SK-N-SH (cell line): Measurements from ENCODE around the gene TBC1D5. TPM values are rescaled to one million over a fixed set of nuclear protein-coding genes. Genes with fewer than 3 reads are reported as not detected.

Source experiments
- CTCF ChIA-PET: fragments of 300-600, 350-600 bp; formaldehyde crosslinking; extraction: SDS; loops from one replicate; lab custom pipeline; 2021; lab: Yijun Ruan, JAX
- POLR2A ChIA-PET: fragments of 350-600 bp; sonication (Branson Sonifier 250); formaldehyde crosslinking; extraction: SDS; loops from one replicate; lab custom pipeline; 2020; ENCODE audit warnings: antibody characterized with exemption, inconsistent platforms; lab: Yijun Ruan, JAX
- DNase-seq: peaks from one replicate; pipeline ENCODE4 v3.0.0; 2012
- H2AFZ ChIP-seq: fragments of 200-600 bp; sonication (generic); 2 replicates; pipeline ENCODE4 v1.8.1; 2016; ENCODE audit warnings: antibody characterized with exemption, mild to moderate bottlenecking, low read depth
- H3F3A ChIP-seq: fragments of 200-600 bp; sonication (generic); replicated peaks from 2 replicates; pipeline ENCODE3; 2016; ENCODE audit warnings: antibody characterized with exemption, mild to moderate bottlenecking; ENCODE audit not compliant: insufficient read depth
- H3K27ac ChIP-seq, 2 experiments: fragments of 200-500 bp in 1 of 2; fragments of 200-600 bp in 1 of 2; sonication (Bioruptor generic) in 1 of 2; sonication (generic), shearing (Covaris generic) in 1 of 2; 2 replicates each; pipeline versions ENCODE4 v1.5.1 to v1.6.1; 2014 to 2016; ENCODE audit warnings: low read depth in 2 of 2, inconsistent platforms in 1 of 2, low read length in 1 of 2, mild to moderate bottlenecking in 1 of 2, mixed read lengths in 1 of 2
- H3K27me3 ChIP-seq: fragments of 200-600 bp; sonication (generic), shearing (Covaris generic); 2 replicates; pipeline ENCODE4 v1.6.1; 2016; ENCODE audit warnings: mixed run types; ENCODE audit not compliant: insufficient read depth
- H3K36me3 ChIP-seq, 2 experiments: fragments of 200-500 bp in 1 of 2; fragments of 200-600 bp in 1 of 2; sonication (Bioruptor generic) in 1 of 2; sonication (generic) in 1 of 2; replicated peaks in 1 of 2; 2 replicates each; pipeline versions ENCODE3 to v1.5.1; 2014 to 2016; ENCODE audit warnings: low read length in 1 of 2, mild to moderate bottlenecking in 1 of 2; ENCODE audit not compliant: insufficient read depth in 2 of 2, control insufficient read depth in 1 of 2
- H3K4me1 ChIP-seq, 2 experiments: fragments of 200-500 bp in 1 of 2; fragments of 200-600 bp in 1 of 2; sonication (Bioruptor generic) in 1 of 2; sonication (generic), shearing (Covaris generic) in 1 of 2; 2 replicates each; pipeline versions ENCODE4 v1.5.1 to v1.6.1; 2014 to 2016; ENCODE audit warnings: low read depth in 1 of 2, low read length in 1 of 2, mixed run types in 1 of 2; ENCODE audit not compliant: insufficient read depth in 2 of 2, control insufficient read depth in 1 of 2
- H3K4me2 ChIP-seq: fragments of 200-600 bp; sonication (generic), shearing (Covaris generic); 2 replicates; pipeline ENCODE4 v1.6.1; 2017; ENCODE audit warnings: mixed run types
- H3K4me3 ChIP-seq, 2 experiments: fragments of 200-500 bp in 1 of 2; fragments of 200-600 bp in 1 of 2; sonication (Bioruptor generic) in 1 of 2; sonication (generic), shearing (Covaris generic) in 1 of 2; 2 replicates each; pipeline versions ENCODE4 v1.5.1 to v1.8.1; 2014 to 2016; ENCODE audit warnings: low read depth in 2 of 2, inconsistent platforms in 1 of 2, low read length in 1 of 2, mild to moderate bottlenecking in 1 of 2, mixed read lengths in 1 of 2, moderate library complexity in 1 of 2
- H3K79me2 ChIP-seq: fragments of 200-600 bp; sonication (generic); 2 replicates; pipeline ENCODE4 v1.8.1; 2017; ENCODE audit warnings: mild to moderate bottlenecking; ENCODE audit not compliant: insufficient read depth
- H3K9ac ChIP-seq: fragments of 200-600 bp; sonication (generic); 2 replicates; pipeline ENCODE4 v1.6.1; 2017; ENCODE audit warnings: mixed run types
- H3K9me2 ChIP-seq: fragments of 200-600 bp; sonication (generic); 2 replicates; pipeline ENCODE4 v1.6.1; 2017; ENCODE audit warnings: mixed run types
- H3K9me3 ChIP-seq: fragments of 200-600 bp; sonication (generic); 2 replicates; pipeline ENCODE4 v1.6.1; 2017; ENCODE audit warnings: mixed run types, mild to moderate bottlenecking, moderate library complexity
- H4K20me1 ChIP-seq: fragments of 200-600 bp; sonication (generic); 2 replicates; pipeline ENCODE4 v1.6.1; 2017; ENCODE audit warnings: mild to moderate bottlenecking, mixed run types; ENCODE audit not compliant: insufficient read depth
- CHD2 ChIP-seq: fragments of 150-350 bp; IDR thresholded peaks from 2 replicates; pipeline ENCODE4 v1.6.1; 2018; ENCODE audit warnings: low read length; ENCODE audit not compliant: partially characterized antibody
- EZH2phosphoT487 ChIP-seq: fragments of 200-600 bp; sonication (generic); IDR thresholded peaks from 2 replicates; pipeline ENCODE4 v1.6.1; 2017; ENCODE audit warnings: low read depth, mixed run types, mild to moderate bottlenecking, antibody characterized with exemption, moderate library complexity, borderline replicate concordance
- FOXJ3 ChIP-seq: sonication (generic); formaldehyde crosslinking; IDR thresholded peaks from 2 replicates; pipeline ENCODE4 v1.5.1; 2020; ENCODE audit warnings: mild to moderate bottlenecking, missing genetic modification reagents
- GABPA ChIP-seq: IDR thresholded peaks from 2 replicates; pipeline ENCODE4 v1.4.0; 2012; ENCODE audit warnings: low read depth, mild to moderate bottlenecking
- IRF3 ChIP-seq: fragments of 150-350 bp; IDR thresholded peaks from 2 replicates; pipeline ENCODE4 v1.6.1; 2016; ENCODE audit warnings: mild to moderate bottlenecking, low read depth, low read length
- JUND ChIP-seq: IDR thresholded peaks from 2 replicates; pipeline ENCODE4 v1.4.0; 2012
- MEF2A ChIP-seq: IDR thresholded peaks from 2 replicates; pipeline ENCODE4 v1.4.0; 2012; ENCODE audit warnings: low read depth, borderline replicate concordance
- MXI1 ChIP-seq: IDR thresholded peaks from 2 replicates; pipeline ENCODE4 v1.6.1; 2012; ENCODE audit warnings: mild to moderate bottlenecking, low read depth, low read length, improper control_type of control experiment
- NFIC ChIP-seq: IDR thresholded peaks from 2 replicates; pipeline ENCODE4 v1.4.0; 2012; ENCODE audit warnings: borderline replicate concordance
- PBX3 ChIP-seq: IDR thresholded peaks from 2 replicates; pipeline ENCODE4; 2012
- POLR2AphosphoS5 ChIP-seq: IDR thresholded peaks from 2 replicates; pipeline ENCODE4 v1.6.1; 2012; ENCODE audit warnings: low read depth, low read length
- RXRA ChIP-seq: IDR thresholded peaks from 2 replicates; pipeline ENCODE4 v1.4.0; 2012; ENCODE audit warnings: low read depth, mild to moderate bottlenecking, borderline replicate concordance
- SMC3 ChIP-seq: IDR thresholded peaks from 2 replicates; pipeline ENCODE4 v1.6.1; 2012; ENCODE audit warnings: low read depth, low read length, improper control_type of control experiment
- TCF12 ChIP-seq: IDR thresholded peaks from 2 replicates; pipeline ENCODE4 v1.4.0; 2012
- USF1 ChIP-seq: IDR thresholded peaks from 2 replicates; pipeline ENCODE4 v1.4.0; 2012; ENCODE audit warnings: low read depth, borderline replicate concordance
- WGBS: methylation state at CpG from one replicate; pipeline ENCODE4 v1.1.6; 2017; ENCODE audit warnings: low lambda C conversion rate; 5-methylcytosine and 5-hydroxymethylcytosine counted together
- polyA plus RNA-seq, 3 experiments: library from polyadenylated mRNA; depleted of rRNA; stranded (reverse); fragments of >200 nt; gene quantifications; 2 replicates each; pipeline ENCODE4 v1.2.3, GENCODE V29; 2012

TBC1D5 gene
- polyA plus RNA-seq, 1 of the 3 experiments (the other 2 are of a cell fraction): 19.5 TPM

- H3K9ac ChIP-seq: no peak overlapping the region
- H3K4me3 ChIP-seq: no peak overlapping the region
- no peak overlapping the region for H3K27ac ChIP-seq
- no peak for TF ChIP-seq NFIC
- TF ChIP-seq GABPA: no peak
- TF ChIP-seq EZH2phosphoT487: no peak
- TF ChIP-seq CHD2: no peak
- TF ChIP-seq RXRA: no peak
- no peak for TF ChIP-seq PBX3
- no peak for TF ChIP-seq TCF12
- no peaks in the 10 kb centered on the region for H3K27me3 ChIP-seq
- CTCF ChIA-PET: no interaction called here
- no peaks in the 10 kb centered on the region for H3K9me2 ChIP-seq
- H3K36me3 ChIP-seq: no peaks in the 10 kb centered on the region
- POLR2A ChIA-PET: no interaction called here
- H3K9me3 ChIP-seq: no peaks in the 10 kb centered on the region
- no peaks in the 10 kb centered on the region for H3K4me1 ChIP-seq
- no peak overlapping the region for H3K4me2 ChIP-seq
- no peaks in the 10 kb centered on the region for H3K79me2 ChIP-seq
- DNase-seq: no peak
- no peaks in the 10 kb centered on the region for H3F3A ChIP-seq
- no peak overlapping the region for H2AFZ ChIP-seq
- H4K20me1 ChIP-seq: no peaks in the 10 kb centered on the region
Observed at GRCh38 chr3:17314171-17314570, 428.3 kb downstream of the TBC1D5 start.

GRCh38 chr3:17313746-17314145, 428.7 kb downstream of the TBC1D5 start:
- Histone ChIP-seq H2AFZ (no peak overlapping the region), H3F3A (no peaks in the 10 kb centered on the region), H4K20me1 (no peaks in the 10 kb centered on the region), H3K79me2 (no peaks in the 10 kb centered on the region), H3K36me3 (no peaks in the 10 kb centered on the region), H3K27me3 (no peaks in the 10 kb centered on the region), H3K9me2 (no peaks in the 10 kb centered on the region), H3K4me2 (no peak overlapping the region), H3K9ac (no peak overlapping the region), H3K4me3 (no peak overlapping the region), H3K9me3 (no peaks in the 10 kb centered on the region), H3K4me1 (no peaks in the 10 kb centered on the region), H3K27ac (no peak overlapping the region)
- DNase-seq: no peak
- ChIA-PET CTCF (no interaction called here), POLR2A (no interaction called here)
- WGBS: 94% methylated on average over 3 of the region's 3 CpGs
- TF ChIP-seq PBX3 (no peak), IRF3 (no peak), JUND (no peak), MEF2A (no peak), USF1 (no peak), FOXJ3 (no peak), MXI1 (no peak), POLR2AphosphoS5 (no peak), SMC3 (no peak)
